Activated CD4-positive, alpha-beta T cell treated with anti-CD3 and anti-CD28 coated beads for 36 hours (primary cell): ENCODE measurements around the gene SASH3. TPM values are rescaled to one million over a fixed set of nuclear protein-coding genes. Genes with fewer than 3 reads are reported as not detected.

Experiments
- ATAC-seq: fragments of 200-7000 bp; cut with Tn5 transposase; one replicate; pipeline ENCODE4 v1.10.0; 2021; ENCODE audit warnings: mild to moderate bottlenecking, moderate library complexity
- CTCF ChIA-PET: fragments of 350-600 bp; sonication (Branson Sonifier 250); formaldehyde crosslinking; loops from one replicate; lab custom pipeline; 2021; ENCODE audit warnings: antibody characterized with exemption; lab: Charles Lee
- POLR2A ChIA-PET: fragments of 350-600 bp; sonication (Branson Sonifier 250); formaldehyde crosslinking; loops from one replicate; lab custom pipeline; 2021; ENCODE audit warnings: antibody characterized with exemption, inconsistent platforms; lab: Charles Lee
- DNase-seq: peaks from one replicate; pipeline ENCODE4 v3.0.0-alpha.2; 2020
- H3K27ac Mint-ChIP-seq: one replicate; pipeline ENCODE4 v1.8.0; 2021; ENCODE audit warnings: mixed read lengths
- H3K27me3 Mint-ChIP-seq: one replicate; pipeline ENCODE4 v1.8.0; 2021; ENCODE audit warnings: mixed read lengths
- H3K36me3 Mint-ChIP-seq: one replicate; pipeline ENCODE4 v1.8.0; 2021; ENCODE audit warnings: low read depth, mixed read lengths
- H3K4me1 Mint-ChIP-seq: one replicate; pipeline ENCODE4 v1.8.0; 2021; ENCODE audit warnings: mixed read lengths
- H3K4me3 Mint-ChIP-seq: one replicate; pipeline ENCODE4 v1.8.0; 2021; ENCODE audit warnings: mild to moderate bottlenecking, moderate library complexity, mixed read lengths
- H3K9me3 Mint-ChIP-seq: one replicate; pipeline ENCODE4 v1.8.0; 2021; ENCODE audit warnings: low read depth, mixed read lengths
- intact Hi-C, 2 experiments: fragments of 100-400 bp; cut with DNase I in 1 of 2; cut with micrococcal nuclease in 1 of 2; formaldehyde crosslinking; loops; one replicate each; pipeline versions ENCODE4 v1.14.2 to v1.15.1; 2022 to 2024; cut with DNase I, micrococcal nuclease
- total RNA-seq, 2 experiments: library from RNA; stranded (reverse); gene quantifications; one replicate each; pipeline ENCODE4 v1.2.3, GENCODE V29; 2021

The SASH3 gene
- total RNA-seq, 2 experiments from 2014 or later, result 118 to 126 TPM

DNA sequence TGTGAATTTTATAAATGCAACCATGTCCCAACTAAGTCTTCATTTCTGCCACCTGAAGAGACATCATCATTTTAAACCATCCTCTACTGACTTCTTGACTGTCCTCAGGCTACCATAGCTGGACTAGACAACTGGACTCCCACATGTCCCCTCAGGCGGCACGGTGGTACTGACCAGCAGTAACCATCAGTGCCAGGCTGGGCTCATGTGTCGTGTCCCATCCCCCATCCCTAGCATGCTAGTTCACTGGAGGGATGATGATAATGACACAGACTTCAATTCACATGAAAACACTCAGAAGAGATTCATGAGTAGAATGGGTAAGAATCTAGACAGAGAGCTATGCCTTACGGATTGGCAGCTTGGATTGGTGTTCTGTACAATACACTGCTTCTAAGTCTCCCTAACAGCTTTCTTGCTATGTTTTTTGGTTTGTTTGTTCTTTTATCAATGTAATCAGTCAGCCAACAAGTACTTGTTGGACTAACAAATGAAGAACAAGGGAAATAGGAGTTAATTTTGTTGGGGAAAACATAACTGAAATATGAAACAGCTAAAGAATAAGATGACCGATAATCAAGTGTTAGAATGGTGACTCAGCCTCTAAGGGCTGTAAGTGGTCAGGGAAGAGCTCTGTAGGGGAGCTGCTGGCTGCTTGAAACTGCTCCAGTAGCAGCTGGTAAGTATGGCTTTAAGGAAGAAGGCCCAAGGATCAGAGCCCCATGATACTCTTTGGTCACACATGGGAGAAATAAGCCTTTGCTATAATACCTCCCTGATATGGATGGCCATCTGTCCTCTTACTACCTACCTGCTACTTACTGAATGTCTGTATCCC is 53.6 kb downstream of the SASH3 start:
- Mint-ChIP-seq H3K9me3 (no peaks in the 10 kb centered on the region), H3K27ac (no peak overlapping the region), H3K27me3 (no peaks in the 10 kb centered on the region), H3K4me1 (no peaks in the 10 kb centered on the region), H3K36me3 (peaks cover 6% of the 10 kb centered on the region), H3K4me3 (no peak overlapping the region)
- DNase-seq (no peak), ATAC-seq (no peak)
- ChIA-PET POLR2A (no interaction called here), CTCF (no interaction called here)
- intact Hi-C loops, result no loop called here

DNA sequence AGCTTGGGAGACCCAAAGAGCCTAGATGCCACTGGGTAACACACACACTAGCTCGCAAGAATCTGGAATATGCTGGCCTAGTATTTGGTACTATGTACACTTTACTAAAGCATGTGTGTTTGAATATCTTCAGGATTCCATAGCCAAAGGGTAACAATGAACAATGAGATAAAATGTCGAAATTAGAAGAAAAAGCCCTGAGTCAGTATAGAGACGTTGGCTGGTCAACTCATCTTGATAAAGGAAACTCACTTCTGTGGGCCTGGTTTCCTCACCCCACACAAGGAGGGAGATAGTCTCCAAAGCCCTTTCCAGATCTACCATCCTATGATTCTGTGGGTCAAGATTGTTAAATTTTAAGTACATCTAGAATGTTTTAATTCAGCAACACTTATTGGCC is 57.1 kb downstream of the SASH3 start:
- DNase-seq, result no peak

DNA sequence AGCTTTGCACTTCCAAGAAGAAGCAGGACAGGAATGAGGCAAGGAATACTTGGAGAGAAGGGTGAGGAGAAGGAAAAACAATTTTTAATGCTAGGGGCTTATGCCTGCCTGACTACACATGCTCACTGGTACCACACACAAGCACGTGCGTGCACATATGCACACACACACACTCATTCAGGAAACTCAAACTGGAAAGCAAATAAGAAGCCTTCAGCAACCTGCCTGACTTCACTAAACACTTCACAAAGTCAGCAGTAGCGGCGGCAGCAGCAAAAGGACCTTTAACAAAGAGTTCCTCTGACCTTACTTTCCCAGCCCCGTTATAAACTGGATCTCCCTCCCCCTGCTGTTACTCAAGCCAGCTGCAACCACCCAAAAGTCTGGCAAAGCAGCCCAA is 60.6 kb downstream of the SASH3 start:
- no peak for DNase-seq
- POLR2A ChIA-PET, result no interaction called here
- no peaks in the 10 kb centered on the region for H3K27me3 Mint-ChIP-seq

More for the DNA sequence above, 57.1 kb downstream of the SASH3 start:
- H3K36me3 Mint-ChIP-seq, result peaks cover 10% of the 10 kb centered on the region
- H3K27ac Mint-ChIP-seq, result no peak overlapping the region
- no peaks in the 10 kb centered on the region for H3K27me3 Mint-ChIP-seq
- no peak overlapping the region for H3K4me3 Mint-ChIP-seq
- intact Hi-C loops, result no loop called here
- H3K4me1 Mint-ChIP-seq, result peaks cover 13% of the 10 kb centered on the region
- H3K9me3 Mint-ChIP-seq, result no peaks in the 10 kb centered on the region
- ATAC-seq, result no peak
- ChIA-PET CTCF (interaction anchor here (1.5 kb wide), 1 partner anchor 11 kb away, joined by 4 read pairs; no protein-coding TSS in a partner anchor), POLR2A (no interaction called here)

DNA sequence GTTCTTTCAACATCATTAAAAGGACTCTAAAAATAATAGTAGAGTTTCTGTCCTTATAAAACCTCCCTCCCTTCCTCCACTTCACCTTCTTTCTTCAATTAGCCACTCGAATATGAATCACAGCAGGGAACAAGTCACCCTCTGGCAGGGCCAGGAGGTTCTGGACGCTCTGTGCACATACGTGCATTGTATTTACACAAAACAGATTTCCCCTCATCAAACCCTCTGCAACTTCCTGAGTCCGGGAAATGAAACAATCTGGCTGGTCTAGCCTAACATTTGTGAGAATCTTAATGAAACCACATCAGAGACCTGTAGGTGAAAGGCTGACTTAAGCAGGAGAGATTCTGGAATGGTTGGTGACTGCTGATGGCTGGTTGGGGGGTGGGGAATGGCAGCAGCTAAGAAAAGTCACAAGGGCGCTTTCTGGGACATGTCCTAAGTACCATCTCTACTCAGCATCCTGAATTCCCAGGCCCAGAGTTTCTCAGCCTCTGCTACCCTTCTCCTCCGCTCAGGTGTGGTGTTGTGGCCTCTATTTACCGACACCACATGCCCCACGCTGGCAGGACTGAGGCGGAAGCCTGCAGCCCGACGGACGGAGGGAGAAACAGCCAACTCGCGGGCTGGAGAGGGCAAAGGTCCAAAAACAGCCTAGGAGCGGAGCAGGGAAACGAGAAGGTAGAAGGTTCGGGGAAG is 62.9 kb downstream of the SASH3 start:
- Mint-ChIP-seq H3K27me3 (no peaks in the 10 kb centered on the region), H3K4me3 (peak overlapping the region; percentile 77), H3K27ac (peak overlapping the region; percentile 58), H3K9me3 (no peaks in the 10 kb centered on the region), H3K36me3 (peaks cover 9% of the 10 kb centered on the region), H3K4me1 (peaks cover 32% of the 10 kb centered on the region)
- no peak for ATAC-seq
- peak; percentile 15 for DNase-seq
- POLR2A ChIA-PET, result no interaction called here
- intact Hi-C loops, result loop anchor here in 1 of 2 experiments (1.0 to 10.0 kb wide), 6 partner anchors 64 to 425 kb away; partner anchors contain the start of genes BCORL1, RAB33A, UTP14A and ZNF280C
- CTCF ChIA-PET, result no interaction called here

More for the DNA sequence above, 60.6 kb downstream of the SASH3 start:
- Mint-ChIP-seq H3K4me1 (peaks cover 23% of the 10 kb centered on the region), H3K27ac (no peak overlapping the region), H3K4me3 (no peak overlapping the region), H3K36me3 (peaks cover 12% of the 10 kb centered on the region), H3K9me3 (no peaks in the 10 kb centered on the region)
- ATAC-seq, result no peak
- intact Hi-C loops, result loop anchor here in 1 of 2 experiments (5.0 to 10.0 kb wide), 4 partner anchors 83 to 427 kb away; partner anchors contain the start of genes RAB33A and ZNF280C
- CTCF ChIA-PET, result interaction anchor here (0.7 kb wide), 1 partner anchor 10 kb away, joined by 3 read pairs; no protein-coding TSS in a partner anchor

DNA sequence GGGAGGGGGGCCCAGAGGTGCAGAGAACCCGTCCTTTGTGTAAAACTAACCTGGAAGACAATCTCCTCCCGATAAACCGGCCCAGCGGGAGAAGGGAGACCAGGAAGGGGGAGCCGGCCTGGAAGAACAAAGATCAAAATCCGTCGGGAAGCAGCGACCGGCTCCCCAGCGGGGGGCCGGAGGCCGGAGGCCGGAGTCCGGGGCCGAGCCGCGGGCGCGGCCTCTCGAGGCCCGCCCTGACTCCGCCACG is 63.4 kb downstream of the SASH3 start:
- Mint-ChIP-seq H3K4me3 (peak overlapping the region; percentile 77), H3K9me3 (no peaks in the 10 kb centered on the region), H3K27me3 (no peaks in the 10 kb centered on the region), H3K27ac (peak overlapping the region; percentile 58), H3K4me1 (peaks cover 32% of the 10 kb centered on the region), H3K36me3 (peaks cover 9% of the 10 kb centered on the region)
- ChIA-PET CTCF (no interaction called here), POLR2A (no interaction called here)
- intact Hi-C loops, result loop anchor here in 1 of 2 experiments (1.0 to 10.0 kb wide), 6 partner anchors 63 to 424 kb away; partner anchors contain the start of genes BCORL1, RAB33A, UTP14A and ZNF280C
- DNase-seq (no peak), ATAC-seq (no peak)

DNA sequence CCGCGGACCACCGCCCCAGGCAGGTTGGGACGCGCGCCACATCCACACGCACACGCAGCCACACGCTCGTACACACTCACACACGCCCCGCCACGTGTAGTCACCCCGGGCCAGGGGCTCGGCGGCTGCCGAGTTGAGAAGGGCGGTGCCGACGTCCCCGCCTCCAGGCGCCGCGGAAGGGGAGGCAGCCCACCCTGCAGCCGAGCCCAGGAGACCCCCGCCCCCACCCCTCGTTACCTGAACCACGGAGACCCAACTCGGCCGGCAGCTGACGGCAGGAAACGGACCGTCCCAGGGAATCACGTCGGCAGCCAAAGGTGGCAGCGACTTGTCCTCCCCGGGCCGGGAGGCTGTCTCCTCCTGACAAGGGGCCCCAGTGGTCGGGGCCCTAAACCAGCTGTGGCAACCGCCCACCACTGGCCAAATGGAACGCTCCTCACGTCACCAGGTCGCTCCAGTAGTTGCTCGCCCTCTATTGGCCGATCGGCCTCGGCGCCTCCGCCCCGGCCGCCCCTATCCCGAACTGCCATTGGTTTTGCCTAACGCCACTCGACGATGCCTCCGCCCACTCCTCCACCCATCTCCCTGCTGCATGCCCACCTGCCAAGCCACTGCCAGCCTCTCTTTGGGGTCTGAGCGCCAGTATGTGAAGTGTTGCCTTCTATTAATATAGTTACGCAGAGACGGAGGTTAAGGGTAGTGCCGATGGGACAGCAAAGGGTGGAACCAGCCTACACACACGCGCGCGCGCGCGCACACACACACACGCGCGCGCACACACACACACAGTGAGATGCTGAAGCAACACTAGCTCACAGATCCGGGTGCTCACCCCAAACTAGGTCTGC is 63.9 kb downstream of the SASH3 start, which contains the start of gene ZDHHC9:
Gene ZDHHC9 (minus strand): TSS at position 428 of the 848 bp plus-strand sequence. CDS start 1,941 bp downstream, outside the sequence.
- intact Hi-C loops, result loop anchor here in 1 of 2 experiments (1.0 to 10.0 kb wide), 6 partner anchors 63 to 424 kb away; partner anchors contain the start of genes BCORL1, RAB33A, UTP14A and ZNF280C
- Mint-ChIP-seq H3K4me1 (peaks cover 32% of the 10 kb centered on the region), H3K4me3 (peak within 1 kb of the TSS; percentile 77), H3K27ac (peak within 1 kb of the TSS; percentile 75), H3K36me3 (peaks cover 9% of the 10 kb centered on the region), H3K27me3 (no peaks in the 10 kb centered on the region), H3K9me3 (no peaks in the 10 kb centered on the region)
- DNase-seq (peak; percentile 92), ATAC-seq (peak; percentile 97)
- POLR2A ChIA-PET, result interaction anchor here (0.5 kb wide), 1 partner anchor 217 kb away, joined by 3 read pairs; no protein-coding TSS in a partner anchor
- CTCF ChIA-PET, result interaction anchor here (1.0 kb wide), 1 partner anchor 98 kb away, joined by 3 read pairs; no protein-coding TSS in a partner anchor

Other genes starting within 250 kb of the SASH3 start
- gene OCRL, start 239.7 kb upstream of the SASH3 start, total RNA-seq, result 1 to 10 TPM; 3.5 to 3.8 TPM
- 1 to 10 TPM; 1.9 to 2.1 TPM for gene APLN, start 125.0 kb upstream of the SASH3 start, total RNA-seq
- under 1 TPM; 0.43 to 0.63 TPM for gene XPNPEP2, start 41.0 kb upstream of the SASH3 start, total RNA-seq
- 10 to 100 TPM; 12.5 to 14.2 TPM for gene ZDHHC9, start 63.9 kb downstream of the SASH3 start, total RNA-seq
- 10 to 100 TPM; 35.7 to 45.2 TPM for gene UTP14A, start 126.2 kb downstream of the SASH3 start, total RNA-seq
- 1 to 10 TPM; 8.3 to 8.5 TPM for gene BCORL1, start 202.7 kb downstream of the SASH3 start, total RNA-seq